ENCODE measurements around the gene FBRS. TPM values are rescaled to one million over a fixed set of nuclear protein-coding genes. Genes with fewer than 3 reads are reported as not detected.

The FBRS gene
- total and polyA plus RNA-seq, 2 of the 8 experiments (the other 6 are each of a cell fraction or from before 2014, with no cell fraction given): 2.4 to 13.9 TPM

DNA sequence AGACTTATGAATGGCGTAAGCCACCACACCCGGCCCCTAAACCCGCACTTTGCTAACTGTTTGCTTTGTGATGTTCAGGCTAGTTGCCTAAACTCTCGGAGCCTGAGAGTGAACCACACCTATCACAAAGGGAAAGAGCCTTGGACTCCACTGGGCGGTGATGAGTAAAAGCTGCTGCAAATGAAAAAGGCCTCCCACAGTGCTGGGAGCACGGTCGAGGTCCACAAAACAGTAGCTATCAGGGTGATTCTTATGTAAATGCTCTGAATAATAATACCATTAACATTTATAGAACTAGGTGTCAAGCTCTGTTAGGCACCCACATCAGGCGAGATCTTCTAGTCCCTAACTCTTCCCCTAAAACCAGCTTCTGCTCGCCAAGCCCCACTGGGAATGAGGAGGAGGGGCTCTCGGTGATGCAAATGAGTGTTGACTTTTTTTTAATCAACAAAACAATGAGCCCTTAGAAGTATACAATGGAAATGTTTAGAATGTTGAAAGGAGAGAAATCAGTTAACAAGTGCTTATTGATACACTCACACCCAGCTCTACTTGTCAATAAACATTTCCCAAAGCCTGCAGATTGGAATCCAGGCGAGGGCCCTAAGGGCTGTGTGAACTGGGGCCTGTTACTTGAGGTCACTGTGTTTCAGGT lies 19.8 kb downstream of the FBRS start (continued):
- TF ChIP-seq, protein P1, sequence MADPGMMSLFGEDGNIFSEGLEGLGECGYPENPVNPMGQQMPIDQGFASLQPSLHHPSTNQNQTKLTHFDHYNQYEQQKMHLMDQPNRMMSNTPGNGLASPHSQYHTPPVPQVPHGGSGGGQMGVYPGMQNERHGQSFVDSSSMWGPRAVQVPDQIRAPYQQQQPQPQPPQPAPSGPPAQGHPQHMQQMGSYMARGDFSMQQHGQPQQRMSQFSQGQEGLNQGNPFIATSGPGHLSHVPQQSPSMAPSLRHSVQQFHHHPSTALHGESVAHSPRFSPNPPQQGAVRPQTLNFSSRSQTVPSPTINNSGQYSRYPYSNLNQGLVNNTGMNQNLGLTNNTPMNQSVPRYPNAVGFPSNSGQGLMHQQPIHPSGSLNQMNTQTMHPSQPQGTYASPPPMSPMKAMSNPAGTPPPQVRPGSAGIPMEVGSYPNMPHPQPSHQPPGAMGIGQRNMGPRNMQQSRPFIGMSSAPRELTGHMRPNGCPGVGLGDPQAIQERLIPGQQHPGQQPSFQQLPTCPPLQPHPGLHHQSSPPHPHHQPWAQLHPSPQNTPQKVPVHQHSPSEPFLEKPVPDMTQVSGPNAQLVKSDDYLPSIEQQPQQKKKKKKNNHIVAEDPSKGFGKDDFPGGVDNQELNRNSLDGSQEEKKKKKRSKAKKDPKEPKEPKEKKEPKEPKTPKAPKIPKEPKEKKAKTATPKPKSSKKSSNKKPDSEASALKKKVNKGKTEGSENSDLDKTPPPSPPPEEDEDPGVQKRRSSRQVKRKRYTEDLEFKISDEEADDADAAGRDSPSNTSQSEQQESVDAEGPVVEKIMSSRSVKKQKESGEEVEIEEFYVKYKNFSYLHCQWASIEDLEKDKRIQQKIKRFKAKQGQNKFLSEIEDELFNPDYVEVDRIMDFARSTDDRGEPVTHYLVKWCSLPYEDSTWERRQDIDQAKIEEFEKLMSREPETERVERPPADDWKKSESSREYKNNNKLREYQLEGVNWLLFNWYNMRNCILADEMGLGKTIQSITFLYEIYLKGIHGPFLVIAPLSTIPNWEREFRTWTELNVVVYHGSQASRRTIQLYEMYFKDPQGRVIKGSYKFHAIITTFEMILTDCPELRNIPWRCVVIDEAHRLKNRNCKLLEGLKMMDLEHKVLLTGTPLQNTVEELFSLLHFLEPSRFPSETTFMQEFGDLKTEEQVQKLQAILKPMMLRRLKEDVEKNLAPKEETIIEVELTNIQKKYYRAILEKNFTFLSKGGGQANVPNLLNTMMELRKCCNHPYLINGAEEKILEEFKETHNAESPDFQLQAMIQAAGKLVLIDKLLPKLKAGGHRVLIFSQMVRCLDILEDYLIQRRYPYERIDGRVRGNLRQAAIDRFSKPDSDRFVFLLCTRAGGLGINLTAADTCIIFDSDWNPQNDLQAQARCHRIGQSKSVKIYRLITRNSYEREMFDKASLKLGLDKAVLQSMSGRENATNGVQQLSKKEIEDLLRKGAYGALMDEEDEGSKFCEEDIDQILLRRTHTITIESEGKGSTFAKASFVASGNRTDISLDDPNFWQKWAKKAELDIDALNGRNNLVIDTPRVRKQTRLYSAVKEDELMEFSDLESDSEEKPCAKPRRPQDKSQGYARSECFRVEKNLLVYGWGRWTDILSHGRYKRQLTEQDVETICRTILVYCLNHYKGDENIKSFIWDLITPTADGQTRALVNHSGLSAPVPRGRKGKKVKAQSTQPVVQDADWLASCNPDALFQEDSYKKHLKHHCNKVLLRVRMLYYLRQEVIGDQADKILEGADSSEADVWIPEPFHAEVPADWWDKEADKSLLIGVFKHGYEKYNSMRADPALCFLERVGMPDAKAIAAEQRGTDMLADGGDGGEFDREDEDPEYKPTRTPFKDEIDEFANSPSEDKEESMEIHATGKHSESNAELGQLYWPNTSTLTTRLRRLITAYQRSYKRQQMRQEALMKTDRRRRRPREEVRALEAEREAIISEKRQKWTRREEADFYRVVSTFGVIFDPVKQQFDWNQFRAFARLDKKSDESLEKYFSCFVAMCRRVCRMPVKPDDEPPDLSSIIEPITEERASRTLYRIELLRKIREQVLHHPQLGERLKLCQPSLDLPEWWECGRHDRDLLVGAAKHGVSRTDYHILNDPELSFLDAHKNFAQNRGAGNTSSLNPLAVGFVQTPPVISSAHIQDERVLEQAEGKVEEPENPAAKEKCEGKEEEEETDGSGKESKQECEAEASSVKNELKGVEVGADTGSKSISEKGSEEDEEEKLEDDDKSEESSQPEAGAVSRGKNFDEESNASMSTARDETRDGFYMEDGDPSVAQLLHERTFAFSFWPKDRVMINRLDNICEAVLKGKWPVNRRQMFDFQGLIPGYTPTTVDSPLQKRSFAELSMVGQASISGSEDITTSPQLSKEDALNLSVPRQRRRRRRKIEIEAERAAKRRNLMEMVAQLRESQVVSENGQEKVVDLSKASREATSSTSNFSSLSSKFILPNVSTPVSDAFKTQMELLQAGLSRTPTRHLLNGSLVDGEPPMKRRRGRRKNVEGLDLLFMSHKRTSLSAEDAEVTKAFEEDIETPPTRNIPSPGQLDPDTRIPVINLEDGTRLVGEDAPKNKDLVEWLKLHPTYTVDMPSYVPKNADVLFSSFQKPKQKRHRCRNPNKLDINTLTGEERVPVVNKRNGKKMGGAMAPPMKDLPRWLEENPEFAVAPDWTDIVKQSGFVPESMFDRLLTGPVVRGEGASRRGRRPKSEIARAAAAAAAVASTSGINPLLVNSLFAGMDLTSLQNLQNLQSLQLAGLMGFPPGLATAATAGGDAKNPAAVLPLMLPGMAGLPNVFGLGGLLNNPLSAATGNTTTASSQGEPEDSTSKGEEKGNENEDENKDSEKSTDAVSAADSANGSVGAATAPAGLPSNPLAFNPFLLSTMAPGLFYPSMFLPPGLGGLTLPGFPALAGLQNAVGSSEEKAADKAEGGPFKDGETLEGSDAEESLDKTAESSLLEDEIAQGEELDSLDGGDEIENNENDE (IDR thresholded peaks at IDR 0.05; ENCODE audit: insufficient replicate concordance, low read length): peak; percentile 81
- TF ChIP-seq RXRA (IDR thresholded peaks at IDR 0.05; ENCODE audit: insufficient read depth, low read depth, low read length) (peak; percentile 96), SUZ12 (IDR thresholded peaks at IDR 0.05; ENCODE audit: low read length) (no peak), BCL11A (IDR thresholded peaks at IDR 0.05; ENCODE audit: low read depth in 2 of 2, low read length in 2 of 2) (peak in 1 of 2 experiments; percentile 59)
